HG03039 (cell line): ENCODE data around the gene SCNN1A.

Source experiments
- ATAC-seq: cut with Tn5 transposase; IDR thresholded peaks from one replicate; pipeline ENCODE4 v1.9.1; 2021; ENCODE audit warnings: mild to moderate bottlenecking, moderate library complexity; ENCODE audit not compliant: unreplicated experiment

The SCNN1A gene

GRCh38 chr12:6384499-6385436 is 9.4 kb upstream of the SCNN1A start:
- no peak for ATAC-seq

GRCh38 chr12:6383572-6384498 is 8.5 kb upstream of the SCNN1A start, which contains the start of gene LTBR:
LTBR (plus strand) TSS chr12:6384162; CDS start chr12:6384359, 197 bp downstream.
- ATAC-seq = no peak

- ATAC-seq = no peak
These were observed 7.6 kb upstream of the SCNN1A start for GRCh38 chr12:6382982-6383381.

DNA sequence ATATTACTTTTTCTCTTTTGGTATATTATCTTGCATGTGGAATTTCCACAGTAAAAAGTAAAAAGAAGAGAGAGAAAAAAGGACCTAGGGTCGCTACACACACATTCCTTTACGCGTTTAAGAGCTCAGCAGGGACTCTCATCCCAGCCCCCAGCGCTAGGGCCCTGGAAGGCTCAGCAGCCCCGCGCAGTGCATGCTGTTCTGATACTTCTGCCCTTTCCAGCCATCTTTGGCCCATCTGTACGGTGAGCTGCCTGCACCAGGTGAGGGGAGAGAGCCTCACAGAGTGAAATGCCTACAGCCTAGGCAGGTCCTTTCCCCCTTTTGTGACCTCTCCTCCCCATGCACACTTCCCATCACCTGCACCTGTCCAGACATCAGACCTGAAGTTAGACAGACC is 7.0 kb upstream of the SCNN1A start:
- no peak for ATAC-seq

- no peak for ATAC-seq
These were observed 5.1 kb upstream of the SCNN1A start for GRCh38 chr12:6380141-6381121.

- no peak for ATAC-seq
These were observed 3.5 kb upstream of the SCNN1A start for GRCh38 chr12:6378709-6379472.

DNA sequence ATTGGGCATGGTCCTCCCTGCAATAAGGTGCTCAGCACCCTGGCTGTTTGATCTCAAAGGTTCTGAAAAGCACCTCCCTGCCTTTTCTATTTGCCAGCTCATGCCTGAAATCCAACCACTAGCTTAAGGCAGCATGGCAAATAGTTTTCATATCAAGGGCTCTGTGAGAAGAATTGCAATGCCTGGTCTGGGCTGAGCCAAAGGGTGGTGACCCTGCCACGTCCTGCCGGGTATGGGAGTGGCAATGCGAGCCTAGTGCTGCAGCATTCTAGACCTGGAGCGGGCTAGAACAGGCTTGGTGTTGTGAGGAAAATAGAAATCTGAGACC is 2.3 kb upstream of the SCNN1A start:
- ATAC-seq = no peak

- ATAC-seq = no peak
These were observed 1.7 kb upstream of the SCNN1A start for GRCh38 chr12:6376870-6377666.

DNA sequence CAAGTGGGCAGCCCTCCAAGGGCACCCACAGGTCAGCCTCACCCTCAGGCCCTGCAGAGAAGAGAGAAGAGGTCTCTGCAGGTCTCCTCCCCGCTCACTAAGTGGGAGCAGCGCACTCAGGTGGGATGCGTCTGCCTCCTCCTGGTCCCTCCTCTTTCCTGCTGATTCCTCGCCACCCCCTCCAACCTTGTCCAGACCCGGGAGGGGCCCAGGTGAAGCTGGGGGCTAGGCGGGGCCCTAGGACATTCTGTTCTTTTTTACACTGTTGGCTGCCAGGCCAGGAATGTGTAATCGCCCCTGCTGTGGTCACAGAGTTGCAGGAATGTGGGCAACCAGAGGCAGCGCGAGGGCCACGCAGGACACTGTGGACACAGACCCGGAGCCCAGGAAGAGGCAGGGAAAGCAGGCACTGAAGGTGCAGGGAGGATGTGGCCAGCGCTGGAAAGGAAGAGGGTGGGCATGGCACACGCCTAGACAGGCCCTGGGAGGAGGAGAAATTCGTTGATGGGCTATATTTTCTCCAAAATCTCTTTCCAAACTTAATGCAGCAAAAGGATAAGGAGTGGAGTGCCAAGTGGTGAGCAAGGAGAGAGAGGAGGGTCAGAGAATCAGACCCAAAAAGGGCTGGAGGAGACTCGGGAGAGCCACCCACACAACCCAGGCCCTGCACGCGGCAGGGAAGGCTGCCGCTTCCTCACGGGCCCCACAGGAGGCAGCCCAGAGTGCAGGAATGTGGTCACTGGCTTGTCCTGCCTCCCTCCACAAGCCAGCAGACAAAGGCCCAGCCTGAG is 911 bp upstream of the SCNN1A start:
- ATAC-seq = no peak

DNA sequence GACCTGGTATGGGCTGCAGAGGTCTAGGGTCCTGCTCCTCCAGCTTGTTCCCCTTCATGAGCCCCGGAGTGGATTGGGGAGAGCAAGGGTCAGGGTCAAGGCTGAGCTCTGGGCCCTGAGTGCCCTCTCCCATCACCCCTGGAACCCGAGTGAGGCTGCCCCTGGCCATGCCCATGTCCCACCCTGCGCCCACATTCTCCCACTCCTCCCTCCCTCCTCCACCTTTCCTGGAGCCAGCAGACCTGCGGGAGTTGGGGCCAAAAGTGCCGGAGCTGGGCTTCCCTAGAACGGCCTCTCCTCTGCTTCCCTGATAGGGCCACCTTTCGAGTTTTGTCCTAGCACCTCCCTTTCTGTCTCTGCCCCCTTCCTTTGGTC is 590 bp downstream of the SCNN1A start:
- ATAC-seq = no peak

GRCh38 chr12:6374028-6374785 is 1.2 kb downstream of the SCNN1A start:
- no peak for ATAC-seq

- no peak for ATAC-seq
These were observed 2.2 kb downstream of the SCNN1A start for GRCh38 chr12:6373022-6373787.

GRCh38 chr12:6372403-6373003 is 2.9 kb downstream of the SCNN1A start:
- ATAC-seq = no peak

- ATAC-seq = no peak
These were observed 4.2 kb downstream of the SCNN1A start for GRCh38 chr12:6370994-6371754.

GRCh38 chr12:6370576-6370935 is 4.8 kb downstream of the SCNN1A start:
- no peak for ATAC-seq
